Measurements from ENCODE around the gene CFHR2.

The CFHR2 gene

GRCh38 chr1:197008861-197009260, 65.3 kb downstream of the CFHR2 start:
- no peak for DNase-seq

Measured in NCI-H2029 treated with DMSO at 0.1 percent for 48 hours (cell line).